OCI-LY1 (cell line): Measurements from ENCODE around the gene KIF15.

Experiments used
- CTCF ChIP-seq: fragments of 200-600 bp; sonication (generic), shearing (Covaris generic); IDR thresholded peaks from 2 replicates; pipeline ENCODE4 v1.5.1; 2017; ENCODE audit warnings: mild to moderate bottlenecking, antibody characterized with exemption, low read length, moderate library complexity, mixed read lengths
- EZH2 ChIP-seq: fragments of 200-600 bp; sonication (generic), shearing (Covaris generic); IDR thresholded peaks from 2 replicates; pipeline ENCODE4 v1.8.0; 2017; ENCODE audit warnings: borderline replicate concordance, mixed run types, mild to moderate bottlenecking, antibody characterized with exemption, low read length, moderate library complexity, mixed read lengths

- TF ChIP-seq CTCF (no peak), EZH2 (no peak)
Observed at GRCh38 chr3:44827196-44827595, 65.6 kb downstream of the KIF15 start.
